HG03457 (cell line): ENCODE data around the gene ABCA13.
"Not testable (repeated sequence)": the region's sequence is repeated elsewhere in the genome, so short reads cannot be mapped to it uniquely, and the experiment has no call there.

Experiments used
- ATAC-seq: cut with Tn5 transposase; IDR thresholded peaks from one replicate; pipeline ENCODE4 v1.9.1; 2021; ENCODE audit warnings: moderate number of reproducible peaks; ENCODE audit not compliant: unreplicated experiment

Gene ABCA13

GRCh38 chr7:48171202-48171601 is at the start of gene ABCA13:
TSS of gene ABCA13 (plus strand) at chr7:48171458. CDS start at chr7:48171484, 26 bp downstream.
- no peak for ATAC-seq

DNA sequence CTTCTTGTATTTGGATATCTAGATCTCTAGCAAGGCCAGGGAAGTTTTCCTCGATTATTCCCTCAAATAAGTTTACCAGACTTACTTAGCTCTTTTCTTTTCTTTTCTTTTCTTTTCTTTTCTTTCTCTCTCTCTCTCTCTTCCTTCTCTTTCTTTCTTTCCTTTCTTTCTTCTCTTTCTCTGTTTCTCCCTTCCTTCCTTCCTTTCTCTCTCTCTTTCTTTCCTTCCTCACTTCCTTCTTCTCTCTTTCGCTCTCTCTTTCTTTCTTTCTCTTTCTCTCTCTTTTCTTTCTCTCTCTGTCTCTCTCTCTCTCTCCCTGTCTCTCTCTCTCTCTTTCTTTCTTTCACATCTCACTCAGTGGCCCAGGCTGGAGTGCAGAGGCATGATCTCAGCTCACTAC is 45.2 kb upstream of the ABCA13 start:
- no peak for ATAC-seq

- no peak for ATAC-seq
These were observed 40.6 kb upstream of the ABCA13 start for GRCh38 chr7:48130658-48131108.

GRCh38 chr7:48132792-48133191 is 38.5 kb upstream of the ABCA13 start:
- ATAC-seq, result no peak

DNA sequence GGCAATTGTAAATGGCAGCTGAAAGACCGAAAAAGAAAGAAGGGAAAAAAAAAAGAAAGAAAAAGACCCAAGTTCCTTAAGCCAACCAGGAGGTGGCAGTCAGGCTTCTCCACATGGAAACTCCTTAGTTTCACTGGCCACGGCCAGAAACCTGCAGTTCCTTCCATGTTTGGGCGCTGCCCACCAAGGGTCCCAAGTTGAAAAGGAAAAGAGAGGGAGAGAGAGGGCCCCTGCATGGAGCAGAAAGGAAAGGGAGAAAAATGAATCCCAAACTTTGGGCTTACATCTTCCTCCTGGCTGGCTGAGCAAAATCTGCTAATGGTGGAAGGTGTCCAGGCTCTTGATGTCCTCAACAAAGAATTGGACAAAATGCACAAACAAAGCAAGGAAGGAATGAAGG is 31.8 kb upstream of the ABCA13 start:
- ATAC-seq, result no peak

GRCh38 chr7:48140001-48140681 is 31.1 kb upstream of the ABCA13 start:
- ATAC-seq, result no peak

DNA sequence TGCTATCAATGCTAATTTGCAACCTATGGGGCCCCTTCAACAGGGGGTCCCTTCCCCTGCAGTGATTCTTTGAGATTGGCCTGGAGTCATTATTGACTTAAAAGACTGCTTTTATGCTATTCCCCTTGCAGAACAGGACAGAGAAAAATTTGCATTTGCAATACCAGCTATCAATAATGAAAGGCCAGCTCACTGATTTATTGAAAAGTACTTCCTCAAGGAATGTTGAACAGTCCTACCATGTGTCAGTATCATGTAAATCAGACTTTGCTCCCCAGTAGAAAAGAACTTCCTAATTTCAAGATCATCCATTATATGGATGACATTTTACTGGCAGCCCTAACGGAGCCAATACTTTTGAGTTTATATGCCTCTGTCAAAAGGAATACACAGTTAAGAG is 29.7 kb upstream of the ABCA13 start:
- ATAC-seq, result no peak

DNA sequence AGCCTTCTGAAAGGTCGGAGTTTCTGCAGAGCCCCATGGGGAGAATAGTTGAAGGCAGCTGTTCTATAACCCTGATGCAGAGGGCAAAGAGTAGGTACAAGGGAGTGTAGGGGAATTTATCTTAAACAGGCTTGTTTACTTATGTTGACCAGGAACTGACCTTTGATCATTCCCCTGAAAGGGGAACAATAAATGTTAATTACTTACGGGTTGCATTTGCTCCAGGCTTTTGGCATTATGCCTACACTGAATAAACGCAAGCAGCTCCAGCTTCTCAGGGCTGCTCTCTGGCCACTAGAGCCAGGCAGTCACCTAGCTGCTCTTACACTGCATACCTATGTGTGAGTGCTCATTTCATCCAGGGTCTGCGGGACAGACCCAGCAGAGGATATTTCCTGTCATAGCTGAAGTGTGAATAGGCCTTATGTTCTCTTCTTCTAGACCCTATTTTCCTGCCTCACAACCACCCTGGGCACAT is 26.9 kb upstream of the ABCA13 start:
- no peak for ATAC-seq

DNA sequence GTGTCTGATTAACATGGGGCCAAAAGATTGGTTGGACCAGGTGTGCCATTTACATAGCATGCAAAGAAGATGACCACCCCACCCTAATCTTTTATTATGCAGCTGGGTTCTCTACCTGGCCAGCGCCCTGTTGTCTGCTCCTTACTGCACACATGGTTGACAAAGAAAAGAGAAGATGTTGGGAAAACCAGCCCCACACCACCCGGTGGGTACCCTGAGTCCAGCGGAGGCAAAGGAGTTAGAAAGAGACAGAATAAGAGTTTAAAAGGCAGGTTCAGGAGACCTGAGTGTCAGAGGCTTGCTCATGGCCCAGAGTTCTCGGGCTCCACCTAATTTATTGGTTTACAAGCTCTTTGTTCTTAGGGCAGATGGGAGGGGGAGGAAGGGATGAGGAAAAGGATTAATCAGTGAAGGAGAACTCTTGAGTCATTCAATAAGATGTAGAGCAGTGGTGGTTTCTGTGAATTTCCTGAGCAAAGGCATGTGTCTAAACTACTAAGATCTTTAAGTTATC is 24.1 kb upstream of the ABCA13 start:
- no peak for ATAC-seq

DNA sequence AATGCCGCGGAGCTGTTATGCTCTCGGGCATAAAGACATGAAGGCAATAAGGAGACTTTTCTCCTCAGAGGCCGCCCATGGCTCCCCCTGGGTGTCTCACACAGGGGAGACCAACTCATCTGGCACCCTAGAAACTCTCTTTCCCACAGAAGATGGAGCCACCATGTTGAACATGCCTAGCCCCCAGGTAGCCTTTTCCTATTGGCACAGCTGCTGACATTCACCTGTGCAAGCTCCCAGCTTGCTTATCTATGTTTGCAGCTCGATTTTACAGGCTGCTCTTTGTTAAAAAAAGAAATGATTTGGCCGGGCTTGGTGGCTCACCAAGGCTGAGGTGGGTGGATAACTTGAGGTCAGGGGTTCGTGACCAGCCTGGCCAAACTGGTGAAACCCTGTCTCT is 23.6 kb upstream of the ABCA13 start:
- not testable (repeated sequence) for ATAC-seq

DNA sequence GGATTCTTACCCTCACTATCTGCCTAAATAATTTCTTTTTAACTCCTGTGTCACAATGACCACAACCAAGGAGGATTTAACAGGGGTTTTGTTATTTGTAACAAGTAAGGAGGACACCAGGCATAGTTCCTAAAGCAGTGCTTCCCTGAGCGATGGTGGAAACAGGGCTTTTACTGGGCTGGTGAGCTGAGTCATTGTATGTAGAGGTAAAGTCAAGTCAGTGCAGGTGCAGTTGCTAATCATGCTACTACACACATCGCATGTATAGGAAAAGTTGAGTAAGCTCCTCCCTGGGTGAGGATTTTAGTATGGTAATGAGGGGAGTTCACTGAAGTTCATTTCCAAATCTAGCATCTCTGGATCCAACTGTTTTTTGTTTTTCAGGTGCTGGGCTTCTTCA is 22.9 kb upstream of the ABCA13 start:
- ATAC-seq, result no peak

- no peak for ATAC-seq
These were observed 22.2 kb upstream of the ABCA13 start for GRCh38 chr7:48149058-48149457.

GRCh38 chr7:48150086-48150485 is 21.2 kb upstream of the ABCA13 start:
- ATAC-seq, result no peak

GRCh38 chr7:48154792-48155413 is 16.4 kb upstream of the ABCA13 start:
- ATAC-seq, result no peak

DNA sequence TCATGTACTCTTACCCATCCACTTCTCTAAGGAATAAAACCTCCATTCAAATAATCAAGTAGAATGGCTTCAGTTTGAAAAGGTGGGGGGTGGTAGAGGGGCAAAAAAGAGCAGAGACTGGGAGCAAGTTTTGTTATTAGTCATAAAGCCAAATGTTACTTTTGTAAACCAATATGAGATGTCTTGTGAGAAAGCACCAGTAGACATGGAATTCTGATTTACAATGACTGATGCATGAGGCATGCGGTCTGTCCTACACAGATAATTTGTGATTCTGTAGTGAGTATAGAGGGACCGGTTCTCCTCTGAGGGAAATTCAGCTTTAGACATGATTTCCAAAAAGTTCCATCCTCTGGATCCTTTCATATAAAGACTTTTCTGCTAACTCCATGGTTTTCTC is 12.9 kb upstream of the ABCA13 start:
- no peak for ATAC-seq

- ATAC-seq, result no peak
These were observed 9.7 kb upstream of the ABCA13 start for GRCh38 chr7:48161407-48162125.

DNA sequence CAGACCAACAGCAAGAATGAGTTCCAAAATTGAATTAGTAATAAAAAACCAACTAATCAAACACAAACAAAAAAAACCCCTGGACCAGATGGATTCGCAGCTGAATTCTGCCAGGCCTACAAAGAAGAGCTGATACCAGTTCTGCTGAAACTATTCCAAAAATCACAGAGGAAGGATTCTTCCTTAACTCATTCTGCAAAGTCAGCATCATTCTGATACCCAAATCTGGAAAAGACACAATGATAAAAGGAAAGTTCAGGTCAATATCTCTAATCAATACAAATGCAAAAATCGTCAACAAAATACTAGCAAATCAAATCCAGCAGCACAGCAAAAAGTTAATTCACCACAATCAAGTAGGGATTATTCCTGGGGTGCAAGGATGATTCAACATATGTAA is 6.1 kb upstream of the ABCA13 start:
- ATAC-seq, result no peak

- ATAC-seq, result no peak
These were observed 3.1 kb upstream of the ABCA13 start for GRCh38 chr7:48168159-48168558.

GRCh38 chr7:48170506-48170905 is 752 bp upstream of the ABCA13 start:
- no peak for ATAC-seq

- ATAC-seq, result no peak
These were observed 2.1 kb downstream of the ABCA13 start for GRCh38 chr7:48173313-48173712.

GRCh38 chr7:48173756-48174382 is 2.6 kb downstream of the ABCA13 start:
- no peak for ATAC-seq
